Stimulated activated CD8-positive, alpha-beta memory T cell treated with anti-CD3 and anti-CD28 coated beads, Interleukin-15, amount 100 ng/mL, for 24 hours (primary cell): ENCODE results near the gene MPPED1.

Experiments used
- DNase-seq: peaks from one replicate; pipeline ENCODE4 v3.0.0-alpha.2; 2020; ENCODE audit warnings: low read depth

MPPED1 gene

DNA sequence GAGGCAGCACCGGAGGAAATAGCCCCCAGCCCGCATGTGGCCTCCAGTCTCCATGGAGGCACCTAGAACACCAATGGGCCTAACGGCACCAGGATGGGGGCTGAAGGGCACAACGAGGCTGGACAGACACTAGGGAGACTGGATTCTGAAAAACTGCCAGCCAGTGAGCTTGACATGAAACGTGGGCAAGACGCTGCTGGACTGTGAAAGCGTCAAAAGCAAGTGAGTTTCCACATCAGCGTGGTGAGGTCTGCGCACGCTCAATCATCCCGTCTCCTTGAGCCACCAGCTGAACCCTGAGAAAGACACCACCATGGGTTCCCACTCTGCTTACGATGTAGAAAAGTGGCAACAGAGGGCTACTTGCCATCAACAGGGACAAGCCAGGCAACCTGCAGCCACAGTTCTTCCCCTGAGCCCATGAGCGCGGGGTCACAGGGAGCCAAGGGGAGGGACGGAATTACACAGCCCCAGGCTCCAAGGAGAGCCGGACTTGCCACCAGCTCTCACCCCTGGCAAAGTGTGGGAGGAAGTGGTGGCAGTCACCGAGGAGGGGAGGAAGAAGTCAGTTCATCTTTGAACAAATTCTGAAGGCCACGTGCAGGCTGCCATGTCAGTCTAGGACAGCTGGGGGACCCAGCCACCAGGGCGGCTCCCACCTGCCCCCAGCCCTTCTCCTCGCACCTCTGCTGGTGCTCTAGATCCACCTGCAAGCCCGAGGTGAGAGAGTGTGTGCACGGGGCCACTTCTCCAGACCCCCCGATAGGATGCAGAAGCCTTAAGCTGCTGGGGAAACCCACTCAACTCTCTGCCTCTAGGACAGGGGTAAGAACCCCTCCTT, 131.1 kb downstream of the MPPED1 start:
- DNase-seq: no peak

DNA sequence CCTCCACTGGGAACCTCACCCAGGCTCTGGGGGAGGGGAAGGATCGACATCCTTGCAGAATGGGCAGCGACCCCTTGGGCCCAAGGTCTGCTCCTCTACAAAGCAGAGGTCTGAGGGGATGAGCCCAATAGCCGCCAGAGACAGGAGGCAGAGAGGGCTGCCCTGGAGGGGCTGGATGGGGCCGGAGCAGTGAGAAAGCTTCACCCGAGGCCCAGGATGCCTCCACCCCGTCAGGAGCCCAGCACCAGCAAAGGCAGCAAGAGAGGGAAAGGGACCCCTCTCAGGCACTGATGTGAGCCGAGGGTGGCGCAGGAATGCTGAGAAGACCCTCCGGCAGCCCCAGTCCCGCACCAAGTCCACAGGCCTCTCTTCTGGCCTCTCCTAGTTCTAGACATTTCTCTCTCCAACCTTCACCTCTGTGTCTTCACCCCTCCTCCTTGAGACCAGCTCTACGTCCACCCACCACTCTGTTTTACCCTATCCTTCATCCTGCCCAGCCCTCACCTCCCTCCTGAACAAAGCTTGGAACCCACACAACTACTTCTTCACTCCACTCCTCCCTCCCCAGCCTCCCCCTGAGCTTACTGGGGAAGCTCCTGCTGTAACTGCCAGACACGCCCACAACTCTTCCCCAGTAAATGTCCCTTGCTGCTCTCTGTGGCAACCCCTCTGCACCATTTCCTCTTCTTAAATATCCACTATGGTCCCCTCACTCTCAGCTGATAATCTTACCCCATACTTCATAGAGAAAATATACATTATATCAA, 131.9 kb downstream of the MPPED1 start:
- DNase-seq: no peak

GRCh38 chr22:43544289-43544673, 132.5 kb downstream of the MPPED1 start:
- no peak for DNase-seq

- no peak for DNase-seq
Observed at GRCh38 chr22:43546186-43546585, 134.4 kb downstream of the MPPED1 start.

DNA sequence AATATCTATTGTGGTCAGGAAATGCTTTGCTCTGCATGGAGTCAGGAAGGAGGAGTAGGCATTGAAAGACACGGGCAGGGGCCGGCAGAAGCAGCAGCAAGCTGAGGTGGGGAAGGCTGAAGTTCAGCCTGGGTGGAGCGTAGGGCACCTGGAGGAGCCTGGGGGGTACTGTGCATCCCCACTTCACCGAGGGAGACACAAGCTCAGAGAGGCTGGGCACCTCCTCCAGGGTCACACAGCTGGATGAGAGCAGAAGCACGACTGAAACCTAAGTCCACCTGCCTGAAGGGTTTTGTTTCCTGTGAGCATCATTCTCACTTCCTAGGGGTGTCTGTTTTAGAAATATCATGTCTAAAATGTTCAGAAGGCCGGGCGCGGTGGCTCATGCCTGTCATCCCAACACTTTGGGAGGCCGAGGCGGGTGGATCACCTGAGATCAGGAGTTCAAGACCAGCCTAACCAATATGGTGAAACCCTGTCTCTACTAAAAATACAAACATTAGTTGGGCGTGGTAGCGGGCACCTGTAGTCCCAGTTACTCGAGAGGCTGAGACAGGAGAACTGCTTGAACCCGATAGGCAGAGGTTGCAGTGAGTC, 138.3 kb downstream of the MPPED1 start:
- no peak for DNase-seq

DNA sequence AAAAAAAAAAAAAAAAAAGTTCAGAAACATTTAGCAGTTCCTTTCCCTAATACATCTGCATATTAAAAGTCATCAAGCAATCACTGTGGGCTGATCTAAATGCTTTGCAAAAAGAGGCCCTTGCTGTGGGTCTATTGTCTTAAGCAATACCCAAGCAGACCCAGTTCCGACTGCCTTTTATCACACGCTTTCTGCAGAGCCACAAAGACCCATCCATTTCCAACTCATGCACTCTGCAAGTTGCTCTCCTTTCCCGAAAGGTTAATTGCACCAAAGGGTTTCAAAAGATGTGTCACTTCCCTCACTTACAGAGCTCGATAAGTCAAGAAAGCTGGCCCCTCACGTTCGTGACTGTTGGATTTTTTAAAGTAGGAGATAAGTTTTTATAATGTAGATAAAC, 138.9 kb downstream of the MPPED1 start:
- no peak for DNase-seq

DNA sequence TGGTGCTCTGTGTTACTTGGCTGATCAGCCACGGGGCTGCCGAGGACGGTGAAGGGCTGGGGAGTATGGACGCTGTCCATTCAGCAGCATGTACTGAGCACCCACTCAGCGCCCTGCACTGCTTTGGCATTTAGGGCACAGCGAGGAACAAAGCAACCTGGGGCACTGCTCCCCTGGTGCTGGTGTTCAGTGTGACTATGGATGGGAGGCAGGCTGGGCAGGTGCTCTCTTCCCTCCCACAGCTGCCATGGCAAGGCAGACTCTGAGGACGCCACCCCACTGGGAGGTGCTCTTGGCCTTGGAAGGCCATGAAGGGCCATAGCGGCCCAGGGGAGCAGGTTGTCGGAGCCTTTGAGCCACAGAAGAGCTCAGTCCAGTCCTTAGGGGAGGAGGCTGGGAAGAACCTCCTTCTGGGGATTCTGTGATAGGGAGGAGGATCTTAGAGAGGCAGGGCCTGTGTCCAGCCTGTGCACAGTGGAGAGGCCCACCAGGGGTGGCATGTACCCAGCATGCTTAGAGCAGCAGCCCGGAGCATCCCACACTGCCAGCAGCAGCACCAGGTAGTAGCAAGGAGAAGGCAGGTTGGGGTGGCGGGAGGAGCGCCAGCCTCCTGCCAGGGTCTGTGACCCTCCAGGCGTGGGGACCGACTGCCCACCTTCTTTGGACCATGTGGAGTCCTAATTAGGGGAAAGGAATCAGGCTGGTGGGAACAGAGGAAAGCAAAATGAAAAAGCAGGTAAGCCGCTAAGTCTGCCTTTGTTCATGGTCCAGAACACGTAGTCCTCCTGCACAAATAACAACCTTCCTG, 141.8 kb downstream of the MPPED1 start:
- no peak for DNase-seq

DNA sequence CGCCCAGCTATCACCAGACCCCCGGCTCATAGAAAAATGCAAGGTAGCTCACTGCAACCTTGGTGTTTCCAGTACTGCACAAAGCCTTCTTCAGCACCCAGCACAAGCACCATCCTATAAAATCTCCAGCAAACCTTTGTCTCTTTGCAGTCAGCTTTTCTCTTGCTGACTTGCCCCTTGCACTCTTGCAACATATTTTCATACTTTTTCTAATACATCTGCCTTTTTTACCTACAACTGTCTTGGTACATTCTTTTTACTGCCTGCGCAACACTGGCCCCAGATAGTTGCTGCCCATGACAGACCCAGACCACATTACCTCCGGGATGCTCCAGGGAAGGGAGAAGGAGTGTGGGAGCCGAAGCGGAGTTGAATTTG, 142.4 kb downstream of the MPPED1 start:
- DNase-seq: no peak

DNA sequence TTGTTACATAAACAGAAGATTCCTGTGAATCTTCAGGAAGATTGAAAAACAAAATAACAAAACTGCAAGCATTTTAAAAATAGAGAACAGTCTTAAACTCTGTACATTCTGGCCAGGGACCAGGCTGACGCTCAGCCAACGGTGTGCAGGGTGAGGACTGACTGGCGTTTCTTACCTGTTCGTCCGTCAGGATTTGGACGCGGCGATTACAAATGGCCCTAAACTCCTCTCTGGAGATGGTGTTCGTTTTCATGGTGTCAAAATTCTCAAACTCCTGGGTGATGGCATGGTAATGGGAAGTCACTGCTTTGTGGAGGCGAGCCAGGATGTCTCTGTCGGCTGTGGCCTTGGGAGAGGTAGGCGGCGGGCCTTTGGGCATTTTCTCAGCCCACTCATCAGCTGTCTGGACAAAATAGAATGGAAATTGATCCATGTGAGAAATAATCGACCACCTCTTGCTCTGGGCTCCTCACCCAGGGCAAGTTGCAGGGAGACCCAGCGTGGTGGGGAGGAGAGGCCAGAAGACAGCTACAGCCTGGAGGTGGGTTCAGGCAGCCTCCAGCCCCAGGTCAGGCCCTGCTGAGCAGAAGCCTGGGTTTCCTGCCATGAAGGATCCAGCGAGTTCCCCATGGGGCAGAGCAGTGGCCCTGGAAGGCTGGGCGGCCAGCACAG, 143.0 kb downstream of the MPPED1 start:
- no peak for DNase-seq

DNA sequence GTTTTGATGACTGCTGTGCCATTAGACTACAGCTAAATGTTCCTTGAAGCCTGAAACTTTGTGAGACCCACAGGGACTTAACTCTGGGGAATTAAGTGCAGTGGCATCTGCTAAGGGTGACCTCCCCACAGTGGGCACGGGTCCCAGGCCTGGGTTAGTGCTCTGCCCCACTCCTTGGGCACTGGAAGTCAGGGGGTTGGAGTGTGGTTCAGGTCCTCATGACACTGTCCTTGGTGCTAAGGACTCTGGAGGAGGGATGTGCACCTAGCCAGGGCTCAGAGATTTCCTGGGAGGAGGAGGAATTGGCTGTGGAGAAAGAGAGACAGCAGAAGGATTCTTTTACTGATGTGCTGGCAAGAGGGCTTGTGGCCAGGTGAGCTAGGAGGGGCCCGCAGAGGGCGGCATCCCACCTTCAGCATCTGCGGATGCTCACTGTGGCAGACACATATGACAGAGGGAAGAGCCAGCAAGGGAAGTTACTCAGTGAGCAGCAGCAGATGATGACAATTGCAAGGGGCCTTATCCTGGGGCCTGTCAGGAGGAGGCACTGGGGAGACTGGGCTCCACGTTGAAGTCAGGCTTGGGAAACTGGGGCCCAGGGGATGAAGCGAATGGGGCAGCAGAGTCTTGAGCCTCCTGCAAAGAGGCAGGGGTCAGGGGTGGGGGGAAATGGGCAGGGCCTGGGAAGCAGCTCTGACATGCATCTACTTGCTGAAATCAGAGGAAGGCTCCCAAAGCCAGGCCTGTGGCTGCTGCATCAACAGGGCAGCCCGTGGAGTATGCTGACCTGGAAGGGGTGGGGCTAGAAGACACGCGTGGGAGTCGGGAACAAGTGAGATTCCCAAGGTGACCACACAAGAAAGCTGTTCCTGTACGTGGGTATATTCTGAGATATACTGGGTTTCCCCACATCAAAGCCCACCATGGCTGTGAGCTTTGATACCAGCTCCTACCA, 144.0 kb downstream of the MPPED1 start:
- DNase-seq: no peak
